PC-3 (cell line): ENCODE measurements around the gene DNAJB1. TPM values are rescaled to one million over a fixed set of nuclear protein-coding genes. Genes with fewer than 3 reads are reported as not detected.

ENCODE experiments used
- ATAC-seq: fragments of 200-7000 bp; cut with Tn5 transposase; 2 replicates; pipeline ENCODE4 v1.9.1; 2020; ENCODE audit warnings: mild to moderate bottlenecking, moderate library complexity
- BruUV-seq: library from RNA; stranded (reverse); fragments of 400-500 nt; replicated peaks from 2 replicates; lab custom pipeline; 2021; lab: Mats Ljungman, UMichigan
- CTCF ChIA-PET: fragments of 300-600 bp; sonication (Branson Sonifier 250); formaldehyde crosslinking; loops from one replicate; lab custom pipeline; 2022; ENCODE audit warnings: antibody characterized with exemption; lab: Charles Lee
- POLR2A ChIA-PET: fragments of 300-600 bp; sonication (Branson Sonifier 250); formaldehyde crosslinking; loops from one replicate; lab custom pipeline; 2022; ENCODE audit warnings: antibody characterized with exemption; ENCODE audit not compliant: unreplicated experiment; lab: Charles Lee
- DNase-seq: peaks from one replicate; pipeline ENCODE4 v3.0.0-alpha.2; 2015
- H2AFZ ChIP-seq: fragments of 300-600 bp; sonication (generic); 2 replicates; pipeline ENCODE4 v1.6.0; 2016; ENCODE audit warnings: antibody characterized with exemption, low read length
- H3F3A ChIP-seq: fragments of 300-600 bp; sonication (generic); one replicate; pipeline ENCODE4 v1.6.0; 2017; ENCODE audit warnings: antibody characterized with exemption, low read length, control low read depth, mild to moderate bottlenecking; ENCODE audit not compliant: unreplicated experiment
- H3K27ac ChIP-seq: fragments of 300-600 bp; sonication (generic); 2 replicates; pipeline ENCODE4 v1.5.1; 2016; ENCODE audit warnings: mild to moderate bottlenecking, low read length
- H3K27me3 ChIP-seq: fragments of 300-600 bp; sonication (generic); 2 replicates; pipeline ENCODE4 v1.6.1; 2016; ENCODE audit warnings: low read length, mixed read lengths
- H3K36me3 ChIP-seq: fragments of 300-600 bp; sonication (generic); 2 replicates; pipeline ENCODE4 v1.6.1; 2016; ENCODE audit warnings: low read depth, mixed run types, low read length, mixed read lengths
- H3K4me1 ChIP-seq: fragments of 300-600 bp; sonication (generic); 2 replicates; pipeline ENCODE4 v1.5.1; 2016; ENCODE audit warnings: low read length; ENCODE audit not compliant: insufficient read depth
- H3K4me2 ChIP-seq: fragments of 300-600 bp; sonication (generic); 2 replicates; pipeline ENCODE4 v1.6.0; 2016; ENCODE audit warnings: low read length
- H3K4me3 ChIP-seq: fragments of 300-600 bp; sonication (generic); 2 replicates; pipeline ENCODE4 v1.5.1; 2016; ENCODE audit warnings: mild to moderate bottlenecking, low read length, mixed read lengths
- H3K79me2 ChIP-seq: fragments of 300-600 bp; sonication (generic); 2 replicates; pipeline ENCODE4 v1.6.1; 2017; ENCODE audit warnings: low read length, mixed read lengths
- H3K9ac ChIP-seq: fragments of 300-600 bp; sonication (generic); 2 replicates; pipeline ENCODE4 v1.6.0; 2016; ENCODE audit warnings: mild to moderate bottlenecking, low read length
- H3K9me2 ChIP-seq: fragments of 300-600 bp; sonication (generic); replicated peaks from 2 replicates; pipeline ENCODE4 v1.6.1; 2016; ENCODE audit warnings: mixed run types, low read length, mixed read lengths
- H3K9me3 ChIP-seq: fragments of 300-600 bp; sonication (generic); 2 replicates; pipeline ENCODE4 v1.6.1; 2016; ENCODE audit warnings: low read length, mixed read lengths
- H4K20me1 ChIP-seq: fragments of 300-600 bp; sonication (generic); 2 replicates; pipeline ENCODE4 v1.6.1; 2016; ENCODE audit warnings: low read length, mixed read lengths
- CTCF ChIP-seq: fragments of 300-600 bp; sonication (generic); conservative IDR thresholded peaks from 2 replicates; pipeline ENCODE4 v1.5.1; 2017; ENCODE audit warnings: antibody characterized with exemption, low read depth, mild to moderate bottlenecking, low read length
- EZH2 ChIP-seq: fragments of 300-600 bp; sonication (generic); IDR thresholded peaks from one replicate; pipeline ENCODE4 v1.6.1; 2017; ENCODE audit warnings: antibody characterized with exemption, mild to moderate bottlenecking, low read length; ENCODE audit not compliant: unreplicated experiment
- EZH2phosphoT487 ChIP-seq: fragments of 300-600 bp; sonication (generic); IDR thresholded peaks from 2 replicates; pipeline ENCODE4 v1.6.1; 2018; ENCODE audit warnings: mild to moderate bottlenecking, antibody characterized with exemption, low read length, borderline replicate concordance
- intact Hi-C: fragments of 100-400 bp; cut with micrococcal nuclease; formaldehyde crosslinking; loops from 2 replicates; pipeline ENCODE4 v1.9.0; 2023
- total RNA-seq: library from RNA; depleted of rRNA; stranded (reverse); fragments of >200 nt; gene quantifications from 2 replicates; pipeline ENCODE4 v1.2.3, GENCODE V29; 2014

DNAJB1 gene
- total RNA-seq, 1 experiment from 2014 or later: 167 TPM

GRCh38 chr19:14512406-14512961 lies 5.7 kb downstream of the DNAJB1 start:
- no peak overlapping the region for H3K4me2 ChIP-seq
- peaks cover 37% of the 10 kb centered on the region for H4K20me1 ChIP-seq
- no peak overlapping the region for H3K4me3 ChIP-seq
- H3K9me3 ChIP-seq: no peaks in the 10 kb centered on the region
- peaks cover 57% of the 10 kb centered on the region for H3K4me1 ChIP-seq
- DNase-seq (no peak), ATAC-seq (no peak)
- no peaks in the 10 kb centered on the region for H3K27me3 ChIP-seq
- POLR2A ChIA-PET: interaction anchor here (0.6 kb wide), 1 partner anchor 38 kb away, joined by 15 read pairs; the partner anchor contains the start of gene PTGER1
- peaks cover 46% of the 10 kb centered on the region for H3K79me2 ChIP-seq
- BruUV-seq: no TSS peak
- H3K36me3 ChIP-seq: peaks cover 38% of the 10 kb centered on the region
- H3K9me2 ChIP-seq: no peaks in the 10 kb centered on the region
- no peak overlapping the region for H3K27ac ChIP-seq
- CTCF ChIA-PET: no interaction called here
- H3F3A ChIP-seq: peaks cover 17% of the 10 kb centered on the region
- intact Hi-C loops: no loop called here
- TF ChIP-seq EZH2 (no peak), CTCF (no peak), EZH2phosphoT487 (no peak)
- H2AFZ ChIP-seq: no peak overlapping the region
- H3K9ac ChIP-seq: no peak overlapping the region

GRCh38 chr19:14511229-14511593 lies 7.0 kb downstream of the DNAJB1 start:
- no peak overlapping the region for H2AFZ ChIP-seq
- peaks cover 34% of the 10 kb centered on the region for H3K79me2 ChIP-seq
- H3K36me3 ChIP-seq: peaks cover 26% of the 10 kb centered on the region
- BruUV-seq: no TSS peak
- no peak overlapping the region for H3K9ac ChIP-seq
- peaks cover 25% of the 10 kb centered on the region for H4K20me1 ChIP-seq
- POLR2A ChIA-PET: interaction anchor here (0.6 kb wide), 1 partner anchor 12 kb away, joined by 4 read pairs; no protein-coding TSS in a partner anchor
- intact Hi-C loops: no loop called here
- no peak for ATAC-seq
- peak overlapping the region; percentile 46 for H3K4me2 ChIP-seq
- CTCF ChIA-PET: no interaction called here
- H3K9me2 ChIP-seq: no peaks in the 10 kb centered on the region
- peak overlapping the region; percentile 66 for H3K27ac ChIP-seq
- DNase-seq: peak; percentile 35
- no peak overlapping the region for H3K4me3 ChIP-seq
- H3K4me1 ChIP-seq: peaks cover 69% of the 10 kb centered on the region
- TF ChIP-seq EZH2 (no peak), EZH2phosphoT487 (no peak), CTCF (no peak)
- peaks cover 24% of the 10 kb centered on the region for H3F3A ChIP-seq
- no peaks in the 10 kb centered on the region for H3K27me3 ChIP-seq
- no peaks in the 10 kb centered on the region for H3K9me3 ChIP-seq
